HCT116 (cell line): ENCODE data around the gene GEMIN7. TPM values are rescaled to one million over a fixed set of nuclear protein-coding genes. Genes with fewer than 3 reads are reported as not detected.
A peak's percentile ranks its signal among the peaks of the same experiment; 100 is the strongest.

Source experiments
- ATAC-seq: fragments of 200-7000 bp; cut with Tn5 transposase; 2 replicates; pipeline ENCODE4 v1.9.1; 2020; ENCODE audit warnings: mild to moderate bottlenecking, moderate library complexity
- BruUV-seq: library from RNA; stranded (reverse); fragments of 400-500 nt; replicated peaks from 2 replicates; lab custom pipeline; 2021; lab: Mats Ljungman, UMichigan
- CTCF ChIA-PET: fragments of 300-600 bp; sonication (Branson Sonifier 250); formaldehyde crosslinking; loops from one replicate; lab custom pipeline; 2021; ENCODE audit warnings: antibody characterized with exemption; lab: Charles Lee
- POLR2A ChIA-PET: fragments of 300-600, 350-600 bp; sonication (Branson Sonifier 250); formaldehyde crosslinking; loops from one replicate; lab custom pipeline; 2021; ENCODE audit warnings: antibody characterized with exemption; lab: Charles Lee
- RAD21 ChIA-PET, 2 experiments: fragments of 300-600 bp; sonication (Branson Sonifier 250); formaldehyde crosslinking; loops; one replicate each; lab custom pipeline; 2023; ENCODE audit warnings: low total read pairs in 2 of 2; ENCODE audit not compliant: uncharacterized antibody in 2 of 2, unreplicated experiment in 2 of 2, low non-redundant PET in 1 of 2; lab: Charles Lee
- DNase-seq: peaks from one replicate; pipeline ENCODE4 v3.0.0-alpha.2; 2010; ENCODE audit warnings: low read depth, low spot score
- H2AFZ ChIP-seq: fragments of 200-600 bp; shearing (Covaris generic), sonication (generic); 2 replicates; pipeline ENCODE4 v1.6.1; 2017; ENCODE audit warnings: low read depth, mixed run types, mixed read lengths, antibody characterized with exemption, low read length; ENCODE audit not compliant: poor library complexity, severe bottlenecking
- H3K27ac ChIP-seq: 2 replicates; pipeline ENCODE4 v1.5.1; 2012; ENCODE audit warnings: low read depth, low read length
- H3K27me3 ChIP-seq: fragments of 200-600 bp; sonication (generic); 2 replicates; pipeline ENCODE4 v1.6.1; 2016; ENCODE audit warnings: mixed run types, low read length, mixed read lengths; ENCODE audit not compliant: insufficient read depth
- H3K36me3 ChIP-seq, 2 experiments: fragments of 200-500 bp in 1 of 2; fragments of 200-600 bp in 1 of 2; sonication (Bioruptor generic) in 1 of 2; sonication (generic) in 1 of 2; 2 replicates each; pipeline versions ENCODE4 v1.5.1 to v1.6.1; 2014 to 2016; ENCODE audit warnings: low read length in 2 of 2, inconsistent platforms in 1 of 2, mixed read lengths in 1 of 2, mixed run types in 1 of 2; ENCODE audit not compliant: insufficient read depth in 2 of 2, control insufficient read depth in 1 of 2
- H3K4me1 ChIP-seq, 2 experiments: fragments of 200-600 bp in 1 of 2; sonication (generic) in 1 of 2; 2 replicates each; pipeline versions ENCODE4 v1.5.1 to v1.6.1; 2012 to 2017; ENCODE audit warnings: low read length in 2 of 2, inconsistent platforms in 1 of 2, mild to moderate bottlenecking in 1 of 2, mixed read lengths in 1 of 2, mixed run types in 1 of 2, moderate library complexity in 1 of 2; ENCODE audit not compliant: insufficient read depth in 2 of 2, control insufficient read depth in 1 of 2
- H3K4me2 ChIP-seq: fragments of 200-600 bp; sonication (generic); 2 replicates; pipeline ENCODE4 v1.6.1; 2017; ENCODE audit warnings: mixed run types, low read length, mixed read lengths
- H3K4me3 ChIP-seq, 2 experiments: fragments of 200-600 bp in 1 of 2; sonication (generic) in 1 of 2; replicated peaks in 1 of 2; 2 replicates each; pipeline ENCODE4 v1.5.1; 2011 to 2016; ENCODE audit warnings: low read length in 2 of 2, control low read depth in 1 of 2, low read depth in 1 of 2, mild to moderate bottlenecking in 1 of 2, mixed read lengths in 1 of 2, mixed run types in 1 of 2
- H3K79me2 ChIP-seq: fragments of 200-600 bp; sonication (generic); 2 replicates; pipeline ENCODE4 v1.6.1; 2017; ENCODE audit warnings: mild to moderate bottlenecking, mixed run types, low read length, moderate library complexity, mixed read lengths; ENCODE audit not compliant: insufficient read depth
- H3K9ac ChIP-seq: fragments of 200-600 bp; sonication (generic); 2 replicates; pipeline ENCODE4 v1.6.1; 2016; ENCODE audit warnings: low read length, mixed read lengths
- H3K9me2 ChIP-seq: fragments of 200-600 bp; sonication (generic), shearing (Covaris generic); 2 replicates; pipeline ENCODE4 v1.6.1; 2017; ENCODE audit warnings: mixed run types, mild to moderate bottlenecking, moderate library complexity; ENCODE audit not compliant: insufficient read depth
- H3K9me3 ChIP-seq, 2 experiments: fragments of 200-500 bp in 1 of 2; fragments of 200-600 bp in 1 of 2; sonication (Bioruptor generic) in 1 of 2; sonication (generic) in 1 of 2; 2 replicates each; pipeline ENCODE4 v1.6.1; 2014 to 2017; ENCODE audit warnings: low read length in 2 of 2, mixed read lengths in 2 of 2, inconsistent platforms in 1 of 2, low read depth in 1 of 2, mild to moderate bottlenecking in 1 of 2, mixed run types in 1 of 2, moderate library complexity in 1 of 2; ENCODE audit not compliant: control insufficient read depth in 1 of 2, insufficient read depth in 1 of 2
- H4K20me1 ChIP-seq: fragments of 200-600 bp; sonication (generic), shearing (Covaris generic); 2 replicates; pipeline ENCODE4 v1.6.1; 2017; ENCODE audit warnings: mixed run types, mild to moderate bottlenecking, moderate library complexity; ENCODE audit not compliant: insufficient read depth
- CBX3 ChIP-seq: IDR thresholded peaks from 2 replicates; pipeline ENCODE4 v1.6.1; 2012; ENCODE audit warnings: low read depth
- EGR1 ChIP-seq: IDR thresholded peaks from 2 replicates; pipeline ENCODE4 v1.6.1; 2012; ENCODE audit warnings: low read depth
- FOSL1 ChIP-seq: IDR thresholded peaks from 2 replicates; pipeline ENCODE4 v1.6.1; 2012; ENCODE audit warnings: low read depth
- JUND ChIP-seq: IDR thresholded peaks from 2 replicates; pipeline ENCODE4 v1.6.1; 2012
- POLR2A ChIP-seq: IDR thresholded peaks from 2 replicates; pipeline ENCODE4 v1.7.0; 2011; ENCODE audit warnings: borderline replicate concordance; ENCODE audit not compliant: insufficient read depth, insufficient read length; ENCODE audit errors: extremely low read depth
- POLR2AphosphoS5 ChIP-seq: IDR thresholded peaks from 2 replicates; pipeline ENCODE4 v1.6.1; 2011; ENCODE audit warnings: mild to moderate bottlenecking, low read depth, low read length, moderate library complexity
- SIN3A ChIP-seq: IDR thresholded peaks from 2 replicates; pipeline ENCODE4 v1.6.1; 2012; ENCODE audit warnings: low read depth
- SP1 ChIP-seq: IDR thresholded peaks from 2 replicates; pipeline ENCODE4 v1.6.1; 2012; ENCODE audit warnings: low read depth
- SRF ChIP-seq: IDR thresholded peaks from 2 replicates; pipeline ENCODE4 v1.6.1; 2012; ENCODE audit warnings: low read depth
- YY1 ChIP-seq: IDR thresholded peaks from 2 replicates; pipeline ENCODE4 v1.6.1; 2011; ENCODE audit warnings: low read length, low read depth, moderate library complexity, mild to moderate bottlenecking; ENCODE audit not compliant: insufficient replicate concordance; ENCODE audit errors: extremely low read depth
- ZFX ChIP-seq: fragments of 450-650 bp; IDR thresholded peaks from 2 replicates; pipeline ENCODE4 v1.6.1; 2017
- ZNF274 ChIP-seq: fragments of 200-500 bp; sonication (Bioruptor generic); IDR thresholded peaks from 2 replicates; pipeline ENCODE4 v1.6.1; 2014; ENCODE audit warnings: mild to moderate bottlenecking, low read depth, low read length, inconsistent platforms
- intact Hi-C: fragments of 100-400 bp; cut with micrococcal nuclease; formaldehyde crosslinking; loops from 2 replicates; pipeline ENCODE4 v1.10.0; 2022
- total RNA-seq: library from RNA; stranded (reverse); gene quantifications from one replicate; pipeline ENCODE4 v1.2.1, GENCODE V29; 2021; ENCODE audit not compliant: unreplicated experiment
- TF ChIP-seq, protein P1 (sequence below): IDR thresholded peaks from 2 replicates; pipeline ENCODE4 v1.6.1; 2012

The GEMIN7 gene
- total RNA-seq, 1 experiment from 2014 or later: 35.4 TPM

DNA sequence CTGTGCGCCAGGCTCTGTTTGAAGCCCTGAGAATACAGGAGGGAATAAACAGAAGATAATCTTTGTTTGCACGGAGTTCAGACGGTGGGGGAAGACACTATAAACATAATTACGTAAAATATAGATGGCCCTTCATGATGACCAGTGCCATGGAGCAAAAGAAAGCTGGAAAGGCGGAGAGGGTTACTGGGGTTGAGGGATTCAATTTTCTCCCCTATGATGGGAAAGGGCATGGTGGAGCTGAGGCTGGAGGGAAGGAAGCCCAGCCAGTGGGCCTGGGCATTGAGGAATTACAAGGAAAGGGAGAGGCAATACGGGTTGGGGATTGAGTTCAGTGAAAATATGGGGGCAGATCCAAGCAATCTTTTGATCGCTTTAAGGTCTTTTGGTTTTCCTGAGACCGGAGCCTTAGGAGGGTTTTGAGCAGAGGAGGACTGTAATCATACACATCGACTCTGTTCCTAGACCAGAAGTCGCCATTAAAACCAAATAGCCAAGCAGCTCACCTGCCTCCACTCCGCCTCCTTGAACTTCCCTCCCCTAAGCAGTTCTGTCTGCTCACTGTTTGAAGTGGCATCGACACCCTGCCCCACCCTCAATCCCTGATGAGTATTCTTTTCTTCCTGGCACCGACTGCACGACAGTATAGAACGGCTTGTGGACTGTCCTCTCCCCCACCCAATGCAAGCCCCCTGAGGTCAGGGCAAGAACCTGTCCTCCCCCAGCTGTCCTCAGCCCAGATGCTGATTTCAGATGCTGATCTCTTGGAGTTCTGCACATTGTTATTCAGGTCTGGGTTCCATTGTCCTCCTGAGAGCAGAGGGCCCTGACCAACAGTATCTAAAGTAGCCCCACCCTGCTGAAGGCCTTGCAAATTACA, 2.0 kb upstream of the GEMIN7 start:
- H3K9me3 ChIP-seq: no peaks in the 10 kb centered on the region
- POLR2A ChIA-PET: interaction anchor here (0.9 kb wide), 1 partner anchor 14 kb away, joined by 3 read pairs; no protein-coding TSS in a partner anchor
- CTCF ChIA-PET: interaction anchor here (1.3 to 1.7 kb wide), 2 partner anchors 15 to 17 kb away, joined by 3 to 5 read pairs; no protein-coding TSS in a partner anchor
- H2AFZ ChIP-seq: peak overlapping the region; percentile 77
- ATAC-seq (no peak), DNase-seq (no peak)
- no peak for TF ChIP-seq ZFX
- no peak for TF ChIP-seq SP1
- TF ChIP-seq FOSL1: no peak
- TF ChIP-seq SRF: no peak
- no peak for TF ChIP-seq POLR2AphosphoS5
- no peak for TF ChIP-seq ZNF274
- no peak for TF ChIP-seq JUND
- no peak for TF ChIP-seq POLR2A
- TF ChIP-seq CBX3: no peak
- TF ChIP-seq EGR1: no peak
- no peak for TF ChIP-seq YY1
- TF ChIP-seq SIN3A: no peak
- TF ChIP-seq, protein P1, sequence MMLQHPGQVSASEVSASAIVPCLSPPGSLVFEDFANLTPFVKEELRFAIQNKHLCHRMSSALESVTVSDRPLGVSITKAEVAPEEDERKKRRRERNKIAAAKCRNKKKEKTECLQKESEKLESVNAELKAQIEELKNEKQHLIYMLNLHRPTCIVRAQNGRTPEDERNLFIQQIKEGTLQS: no peak
- H3K4me2 ChIP-seq: peak overlapping the region; percentile 94
- H3K27me3 ChIP-seq: no peaks in the 10 kb centered on the region
- no peaks in the 10 kb centered on the region for H3K9me2 ChIP-seq
- H3K27ac ChIP-seq: peak overlapping the region; percentile 83
- RAD21 ChIA-PET: no interaction called here
- BruUV-seq: no TSS peak
- no peaks in the 10 kb centered on the region for H4K20me1 ChIP-seq
- H3K4me3 ChIP-seq: peak overlapping the region; percentile 87 to 93
- peaks cover 31 to 45% of the 10 kb centered on the region in 2 experiments for H3K4me1 ChIP-seq
- peak overlapping the region; percentile 95 for H3K9ac ChIP-seq
- intact Hi-C loops: loop anchor here (5.0 kb wide), 1 partner anchor 260 kb away; no protein-coding TSS in a partner anchor
- H3K36me3 ChIP-seq: peaks cover 0 to 6% of the 10 kb centered on the region in 2 experiments; a peak in 1 of 4 replicates
- H3K79me2 ChIP-seq: peaks cover 53% of the 10 kb centered on the region
